GM21723 (cell line): ENCODE data around the gene IFI44.

ENCODE experiments used
- ATAC-seq: cut with Tn5 transposase; IDR thresholded peaks from one replicate; pipeline ENCODE4 v1.9.1; 2021; ENCODE audit warnings: mild to moderate bottlenecking, moderate library complexity; ENCODE audit not compliant: unreplicated experiment

The IFI44 gene, protein sequence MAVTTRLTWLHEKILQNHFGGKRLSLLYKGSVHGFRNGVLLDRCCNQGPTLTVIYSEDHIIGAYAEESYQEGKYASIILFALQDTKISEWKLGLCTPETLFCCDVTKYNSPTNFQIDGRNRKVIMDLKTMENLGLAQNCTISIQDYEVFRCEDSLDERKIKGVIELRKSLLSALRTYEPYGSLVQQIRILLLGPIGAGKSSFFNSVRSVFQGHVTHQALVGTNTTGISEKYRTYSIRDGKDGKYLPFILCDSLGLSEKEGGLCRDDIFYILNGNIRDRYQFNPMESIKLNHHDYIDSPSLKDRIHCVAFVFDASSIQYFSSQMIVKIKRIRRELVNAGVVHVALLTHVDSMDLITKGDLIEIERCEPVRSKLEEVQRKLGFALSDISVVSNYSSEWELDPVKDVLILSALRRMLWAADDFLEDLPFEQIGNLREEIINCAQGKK

GRCh38 chr1:78649628-78650027 is at the start of gene IFI44:
Gene IFI44 (plus strand): TSS chr1:78649831. CDS start chr1:78650196, 365 bp downstream.
- peak; percentile 89 for ATAC-seq

DNA sequence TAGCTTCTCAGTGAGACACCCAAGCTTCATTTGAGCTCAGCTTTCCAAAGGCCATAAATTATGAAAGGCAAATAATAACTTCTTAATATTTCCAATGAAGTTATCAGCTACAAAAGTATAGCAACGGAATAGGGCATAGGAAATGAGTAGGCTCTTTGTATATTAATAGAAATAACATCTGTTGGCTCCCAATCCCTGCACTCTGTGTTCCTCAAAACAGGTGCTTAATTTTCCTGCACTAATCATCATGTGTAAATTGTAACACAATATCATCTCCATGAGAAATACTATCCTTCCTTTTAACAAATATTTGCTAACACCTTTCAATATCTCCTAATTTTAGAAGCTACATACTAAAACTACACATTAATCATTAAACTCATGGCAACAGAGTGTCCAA is 48.6 kb upstream of the IFI44 start:
- no peak for ATAC-seq

GRCh38 chr1:78603206-78603605 is 46.4 kb upstream of the IFI44 start:
- no peak for ATAC-seq

GRCh38 chr1:78604643-78605042 is 45.0 kb upstream of the IFI44 start:
- no peak for ATAC-seq

DNA sequence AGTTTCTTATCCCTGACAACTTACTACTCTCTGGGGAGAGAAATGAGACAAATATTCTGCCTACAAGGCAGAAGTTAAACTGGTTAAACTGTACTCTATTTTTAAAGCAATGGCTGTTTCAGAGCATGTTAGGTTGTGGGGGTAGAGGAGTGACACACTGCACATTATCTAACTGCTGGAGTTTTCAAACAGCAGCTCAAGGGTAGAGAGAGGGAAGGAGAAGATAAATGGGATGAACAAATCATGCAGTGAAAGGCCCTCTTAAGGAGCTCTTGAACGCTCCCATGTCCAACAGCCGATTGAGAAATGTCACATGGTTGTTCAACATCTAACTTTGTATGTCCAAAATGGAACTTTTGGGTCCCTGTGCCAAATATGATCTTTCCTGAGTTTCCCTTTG is 43.4 kb upstream of the IFI44 start:
- no peak for ATAC-seq

- ATAC-seq: no peak
Observed at GRCh38 chr1:78607334-78607927, 42.2 kb upstream of the IFI44 start.

GRCh38 chr1:78607944-78608343 is 41.7 kb upstream of the IFI44 start:
- ATAC-seq: no peak

GRCh38 chr1:78617615-78618026 is 32.0 kb upstream of the IFI44 start:
- ATAC-seq: peak; percentile 52

DNA sequence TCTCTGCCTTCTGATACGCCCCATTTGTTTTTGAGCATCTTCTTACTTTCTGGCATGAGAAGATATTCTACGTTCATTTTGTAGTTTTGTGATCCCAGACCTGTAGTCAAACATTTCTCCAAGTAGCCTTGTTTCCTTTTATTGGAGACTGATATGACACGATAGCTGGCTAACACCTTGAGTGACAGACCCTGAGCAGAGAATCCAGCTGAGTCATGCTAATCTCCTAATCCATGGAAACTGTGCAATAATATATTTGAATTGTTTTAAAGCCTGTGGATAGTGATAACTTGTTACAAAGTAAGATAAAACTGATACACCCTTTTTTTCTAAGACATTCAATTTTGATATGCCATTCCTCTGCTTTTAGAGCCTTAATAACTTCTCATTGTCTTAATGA is 30.6 kb upstream of the IFI44 start:
- no peak for ATAC-seq

DNA sequence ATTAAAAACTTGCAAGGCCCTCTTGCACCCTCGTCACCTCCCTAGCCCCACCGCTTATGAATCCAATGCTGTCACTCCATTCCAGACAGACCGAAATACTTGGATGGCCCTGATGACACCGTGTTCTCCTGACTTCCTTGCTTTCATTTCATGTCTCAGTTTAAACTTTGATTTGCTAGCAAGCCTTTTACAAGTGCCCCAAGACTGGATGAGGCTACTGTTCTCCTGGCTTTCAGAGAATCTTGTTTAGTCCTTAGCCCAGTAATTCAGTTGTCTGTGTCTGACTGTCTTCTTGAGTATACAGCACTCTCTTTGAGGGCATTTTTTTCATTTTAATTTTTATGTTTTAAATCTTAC is 30.2 kb upstream of the IFI44 start:
- ATAC-seq: peak; percentile 18

GRCh38 chr1:78619803-78620579 is 29.6 kb upstream of the IFI44 start, which contains the start of gene IFI44L:
Gene IFI44L (plus strand): TSS chr1:78620448. CDS start chr1:78627916, 7,468 bp downstream.
- peak; percentile 48 for ATAC-seq

GRCh38 chr1:78620666-78621065 is 29.0 kb upstream of the IFI44 start:
- no peak for ATAC-seq

- ATAC-seq: no peak
Observed at GRCh38 chr1:78622548-78622947, 27.1 kb upstream of the IFI44 start.

- ATAC-seq: no peak
Observed at GRCh38 chr1:78624035-78624434, 25.6 kb upstream of the IFI44 start.

GRCh38 chr1:78627321-78627720 is 22.3 kb upstream of the IFI44 start:
- no peak for ATAC-seq

DNA sequence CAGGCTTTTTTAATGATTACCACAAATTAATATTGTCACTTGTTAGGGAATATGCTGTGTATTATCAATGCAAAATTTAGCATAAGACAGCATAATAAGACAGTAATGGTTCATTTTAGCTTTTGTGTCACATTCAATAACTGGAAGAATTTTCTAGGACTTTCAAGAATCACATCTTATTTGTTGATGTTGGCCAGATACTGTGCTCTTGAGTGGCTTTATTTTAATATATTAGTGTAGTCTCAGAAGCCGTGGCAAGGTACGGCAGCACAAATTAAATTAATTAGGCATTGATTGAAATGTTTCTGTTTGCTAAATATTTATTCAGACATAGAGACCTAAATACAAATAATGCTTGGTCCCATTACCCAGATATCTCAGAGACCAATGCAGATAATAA is 19.0 kb upstream of the IFI44 start:
- ATAC-seq: no peak

DNA sequence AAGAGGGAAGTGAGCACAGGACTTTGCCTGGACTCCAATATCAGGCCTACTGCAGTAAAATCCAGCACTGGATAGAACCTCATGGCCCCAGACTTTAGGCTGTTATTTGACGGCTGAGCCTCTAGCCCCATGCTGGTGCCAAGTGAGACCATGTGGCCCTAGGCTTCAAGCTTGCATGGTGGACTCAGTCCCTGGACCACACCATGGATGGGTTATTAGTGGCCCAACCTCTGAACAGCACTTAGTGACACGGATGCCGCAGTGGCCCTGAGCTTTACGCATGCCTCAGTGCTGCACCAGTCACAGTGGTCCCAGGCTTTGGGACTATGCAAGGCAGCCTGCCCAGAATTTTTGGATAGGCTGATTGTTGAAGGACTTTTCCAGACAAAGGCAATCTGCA is 16.4 kb upstream of the IFI44 start:
- no peak for ATAC-seq

DNA sequence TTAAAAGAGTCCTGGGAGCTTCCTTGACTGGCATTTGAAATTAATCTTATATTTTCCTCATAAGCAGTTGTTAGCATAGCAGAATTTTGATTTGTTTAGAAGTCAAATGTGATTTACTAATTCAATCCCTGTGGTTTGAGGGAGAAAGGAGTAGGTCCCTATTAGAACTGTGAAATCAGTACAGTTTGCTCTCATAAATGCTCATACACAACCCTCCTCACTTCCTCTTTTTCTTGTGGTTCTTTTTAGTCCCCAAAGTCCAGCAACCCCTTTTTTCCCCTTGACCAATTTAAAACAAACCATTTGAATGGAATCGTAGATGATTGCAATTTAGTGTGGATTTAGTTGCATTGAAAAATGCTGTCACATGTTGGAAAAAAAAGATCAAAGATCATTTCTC is 9.2 kb upstream of the IFI44 start:
- ATAC-seq: peak; percentile 76

DNA sequence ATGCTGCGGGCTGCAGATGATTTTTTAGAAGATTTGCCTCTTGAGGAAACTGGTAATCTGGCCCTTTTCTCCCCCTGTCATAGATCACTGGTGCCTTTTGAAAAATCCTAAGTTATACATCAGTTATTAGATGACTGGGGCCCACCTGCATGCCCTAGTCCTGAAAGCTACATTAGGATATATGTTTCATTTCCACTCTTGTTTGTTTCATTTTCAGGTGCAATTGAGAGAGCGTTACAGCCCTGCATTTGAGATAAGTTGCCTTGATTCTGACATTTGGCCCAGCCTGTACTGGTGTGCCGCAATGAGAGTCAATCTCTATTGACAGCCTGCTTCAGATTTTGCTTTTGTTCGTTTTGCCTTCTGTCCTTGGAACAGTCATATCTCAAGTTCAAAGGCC is 8.1 kb upstream of the IFI44 start:
- no peak for ATAC-seq

DNA sequence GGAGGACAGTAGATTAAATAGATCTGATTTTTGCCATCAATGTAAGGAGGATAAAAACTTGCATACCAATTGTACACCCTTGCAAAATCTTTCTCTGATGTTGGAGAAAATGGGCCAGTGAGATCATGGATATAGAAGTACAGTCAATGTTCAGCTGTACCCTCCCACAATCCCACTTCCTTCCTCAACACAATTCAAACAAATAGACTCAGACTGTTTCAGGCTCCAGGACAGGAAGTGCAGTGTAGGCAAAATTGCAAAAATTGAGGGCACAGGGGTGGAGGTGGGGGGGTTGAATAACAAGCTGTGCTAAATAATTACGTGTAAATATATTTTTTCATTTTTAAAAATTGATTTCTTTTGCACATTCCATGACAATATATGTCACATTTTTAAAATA is 3.9 kb upstream of the IFI44 start:
- ATAC-seq: no peak

DNA sequence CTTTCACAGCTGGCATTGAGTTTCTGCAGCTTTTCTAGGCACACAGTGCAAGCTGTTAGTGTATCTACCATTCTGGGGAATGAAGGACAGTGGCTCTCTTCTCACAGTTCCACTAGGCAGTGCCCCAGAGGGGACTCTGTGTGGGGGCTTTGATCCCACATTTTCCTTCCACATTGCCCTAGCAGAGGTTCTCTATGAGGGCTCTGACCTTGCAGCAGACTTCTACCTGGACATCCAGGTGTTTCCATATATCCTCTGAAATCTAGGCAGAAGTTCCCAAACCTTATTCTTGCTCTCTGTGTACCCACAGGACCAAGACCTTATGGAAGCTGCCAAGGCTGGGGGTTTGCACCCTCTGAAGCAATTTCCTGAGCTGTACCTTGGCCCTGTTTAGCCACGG is 2.4 kb upstream of the IFI44 start:
- ATAC-seq: no peak
